HL-60 (cell line): ENCODE measurements around the gene AFAP1.

Experiments used
- DNase-seq, 2 experiments: peaks; one replicate each; pipeline ENCODE4 v3.0.0-alpha.2; 2010 to 2020; ENCODE audit warnings: low read depth in 1 of 2, low spot score in 1 of 2
- H3K27ac ChIP-seq: fragments of 250-450 bp; sonication (Bioruptor Pico); replicated peaks from 2 replicates; pipeline ENCODE4 v1.5.1; 2020; ENCODE audit warnings: mild to moderate bottlenecking, moderate library complexity
- H3K27me3 ChIP-seq: fragments of 250-450 bp; sonication (Bioruptor Pico); 2 replicates; pipeline ENCODE4 v1.5.1; 2021; ENCODE audit warnings: mild to moderate bottlenecking, moderate library complexity; ENCODE audit not compliant: insufficient read depth, poor library complexity, severe bottlenecking
- H3K4me3 ChIP-seq: replicated peaks from 2 replicates; pipeline ENCODE4 v1.5.1; 2011; ENCODE audit warnings: mild to moderate bottlenecking, control low read depth, low read length; ENCODE audit not compliant: insufficient read depth
- CTCF ChIP-seq: IDR thresholded peaks from one replicate; pipeline ENCODE4 v1.5.1; 2011; ENCODE audit warnings: low read length, control low read depth, inconsistent platforms; ENCODE audit not compliant: insufficient read depth
- GABPA ChIP-seq: IDR thresholded peaks from 2 replicates; pipeline ENCODE4 v1.6.1; 2012; ENCODE audit warnings: low read depth
- POLR2AphosphoS5 ChIP-seq: IDR thresholded peaks from 2 replicates; pipeline ENCODE4 v1.6.1; 2012; ENCODE audit warnings: low read depth
- REST ChIP-seq: IDR thresholded peaks from 2 replicates; pipeline ENCODE4 v1.6.1; 2012; ENCODE audit warnings: low read depth; ENCODE audit not compliant: insufficient replicate concordance
- SPI1 ChIP-seq: IDR thresholded peaks from 2 replicates; pipeline ENCODE4 v1.6.1; 2012; ENCODE audit warnings: low read depth, mild to moderate bottlenecking, borderline replicate concordance

The AFAP1 gene

GRCh38 chr4:7976634-7977033 lies 37.0 kb upstream of the AFAP1 start:
- no peak overlapping the region for H3K27ac ChIP-seq
- DNase-seq: no peak
- TF ChIP-seq CTCF (no peak), REST (no peak), POLR2AphosphoS5 (no peak), GABPA (no peak), SPI1 (no peak)

GRCh38 chr4:7976025-7976424 lies 36.4 kb upstream of the AFAP1 start:
- no peak for DNase-seq
- Histone ChIP-seq H3K27ac (no peak overlapping the region), H3K4me3 (no peak overlapping the region), H3K27me3 (no peaks in the 10 kb centered on the region)
- TF ChIP-seq REST: no peak
- TF ChIP-seq GABPA: no peak
- no peak for TF ChIP-seq CTCF
- TF ChIP-seq POLR2AphosphoS5: no peak
- TF ChIP-seq SPI1: no peak

More at GRCh38 chr4:7976634-7977033, 37.0 kb upstream of the AFAP1 start:
- H3K27me3 ChIP-seq: no peaks in the 10 kb centered on the region
- no peak overlapping the region for H3K4me3 ChIP-seq

- no peaks in the 10 kb centered on the region for H3K27me3 ChIP-seq
- no peak overlapping the region for H3K4me3 ChIP-seq
- no peak for DNase-seq
- no peak overlapping the region for H3K27ac ChIP-seq
- no peak for TF ChIP-seq GABPA
- no peak for TF ChIP-seq SPI1
- TF ChIP-seq REST: no peak
- no peak for TF ChIP-seq CTCF
- no peak for TF ChIP-seq POLR2AphosphoS5
Observed at GRCh38 chr4:7974425-7974824, 34.8 kb upstream of the AFAP1 start.
